Fibroblast of the aortic adventitia (primary cell): ENCODE results near the gene SLC22A4. TPM values are rescaled to one million over a fixed set of nuclear protein-coding genes. Genes with fewer than 3 reads are reported as not detected.

ENCODE experiments used
- DNase-seq: peaks from one replicate; pipeline ENCODE4 v3.0.0-alpha.2; 2010; ENCODE audit warnings: low read depth
- H3K4me3 ChIP-seq: 2 replicates; pipeline ENCODE4 v1.5.1; 2011; ENCODE audit warnings: low read depth, mild to moderate bottlenecking, control low read depth, low read length, moderate library complexity
- CTCF ChIP-seq: IDR thresholded peaks from 2 replicates; pipeline ENCODE4 v1.5.1; 2011; ENCODE audit warnings: mild to moderate bottlenecking, low read length, control low read depth, inconsistent platforms; ENCODE audit not compliant: insufficient read depth
- total RNA-seq: library from RNA; depleted of rRNA; stranded (reverse); fragments of >200 nt; gene quantifications from 2 replicates; pipeline ENCODE4 v1.2.3, GENCODE V29; 2012; ENCODE audit warnings: low replicate concordance

Gene SLC22A4
- total RNA-seq, 1 donor = 5.7 TPM

DNA sequence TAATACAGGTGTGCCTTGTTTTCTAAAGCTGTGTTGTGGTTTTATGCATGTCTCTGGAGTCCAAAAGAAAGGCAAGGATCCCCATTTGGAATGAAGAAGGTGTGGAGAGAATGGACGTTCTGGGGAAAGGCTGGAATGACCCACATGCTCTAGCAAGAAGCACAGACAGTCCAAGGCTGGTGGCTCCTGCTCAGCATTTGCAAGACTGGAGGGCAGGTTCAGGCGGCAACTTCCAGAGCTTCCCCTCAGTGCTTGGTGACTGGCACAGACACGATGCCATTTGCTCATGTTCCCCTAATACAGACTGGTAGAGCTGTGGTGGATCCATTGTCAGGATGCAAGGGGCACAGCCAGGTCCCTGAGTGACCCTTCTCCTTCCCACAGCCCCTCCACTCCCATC lies 8.2 kb downstream of the SLC22A4 start:
- TF ChIP-seq CTCF = no peak
- no peak for DNase-seq

DNA sequence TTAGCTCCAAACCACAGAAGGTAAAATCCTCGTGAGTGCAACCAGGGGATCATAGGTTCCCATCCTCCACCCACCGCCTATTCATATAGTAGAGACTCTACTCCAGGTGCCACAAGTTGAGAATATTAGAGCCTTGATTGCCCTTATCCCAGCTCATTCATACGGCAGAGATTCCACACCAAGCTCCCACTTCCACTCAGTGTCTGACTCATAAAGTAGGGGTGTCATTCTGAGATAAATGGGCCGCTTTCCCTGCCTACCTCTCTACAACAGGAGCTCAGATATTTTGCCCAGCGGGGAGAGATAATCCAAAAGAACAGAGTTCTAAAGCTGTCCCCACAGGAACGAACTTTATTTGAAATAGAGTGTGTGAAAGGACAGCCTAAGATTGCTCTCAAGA lies 9.4 kb downstream of the SLC22A4 start:
- TF ChIP-seq CTCF = no peak
- no peak for DNase-seq
- H3K4me3 ChIP-seq = no peak overlapping the region

More for the DNA sequence above, 8.2 kb downstream of the SLC22A4 start:
- H3K4me3 ChIP-seq = no peak overlapping the region

DNA sequence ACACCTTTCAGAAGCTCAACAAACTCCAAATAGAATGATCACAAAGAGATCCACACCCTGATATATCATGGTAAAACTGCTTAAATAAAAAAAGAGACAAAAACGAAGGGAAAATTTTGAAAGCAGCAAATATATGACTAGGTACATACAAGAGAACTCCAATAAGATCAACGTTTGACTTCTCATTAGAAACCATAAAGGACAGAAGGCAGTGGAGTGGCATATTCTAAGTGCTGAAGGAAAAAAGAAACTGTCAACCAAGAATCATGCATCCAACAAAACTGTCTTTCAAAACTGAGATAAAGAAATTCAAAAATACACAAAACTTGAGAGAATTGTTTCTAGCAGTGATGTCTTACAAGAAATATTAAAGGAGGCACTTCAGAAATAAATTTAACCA lies 11.2 kb downstream of the SLC22A4 start:
- no peak overlapping the region for H3K4me3 ChIP-seq
- TF ChIP-seq CTCF = no peak
- no peak for DNase-seq

DNA sequence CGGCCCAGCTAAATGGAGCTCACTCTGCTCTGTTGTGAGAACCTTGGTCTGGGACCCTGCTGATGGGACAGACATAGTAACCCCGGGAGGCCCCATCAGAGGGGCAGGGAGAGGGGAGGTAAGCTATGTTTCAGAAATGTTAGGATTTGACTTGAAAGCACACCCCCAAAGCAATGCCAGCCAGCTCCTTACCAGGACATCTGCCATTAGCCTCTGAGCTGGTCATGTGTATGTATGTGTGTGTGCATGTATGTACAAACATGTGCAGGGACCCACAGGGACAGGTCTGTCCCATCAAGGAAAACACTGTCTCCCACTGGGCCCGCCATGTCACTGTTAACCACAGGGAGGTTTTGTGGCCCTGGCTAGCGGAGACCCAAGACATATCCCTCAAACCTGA lies 14.5 kb downstream of the SLC22A4 start:
- no peak overlapping the region for H3K4me3 ChIP-seq
- no peak for DNase-seq
- no peak for TF ChIP-seq CTCF

GRCh38 chr5:132309679-132310078 lies 15.5 kb downstream of the SLC22A4 start:
- H3K4me3 ChIP-seq = no peak overlapping the region
- TF ChIP-seq CTCF = no peak
- DNase-seq = no peak

GRCh38 chr5:132310141-132310834 lies 16.1 kb downstream of the SLC22A4 start:
- no peak overlapping the region for H3K4me3 ChIP-seq
- DNase-seq = peak; percentile 32
- TF ChIP-seq CTCF = no peak

GRCh38 chr5:132313366-132313765 lies 19.2 kb downstream of the SLC22A4 start:
- H3K4me3 ChIP-seq = no peak overlapping the region
- DNase-seq = peak; percentile 93
- no peak for TF ChIP-seq CTCF
